H9 (cell line): ENCODE results near the gene ABCC3. TPM values are rescaled to one million over a fixed set of nuclear protein-coding genes. Genes with fewer than 3 reads are reported as not detected.

Source experiments
- DNase-seq: peaks from one replicate; pipeline ENCODE4 v3.0.0-alpha.2; 2017
- H2AFZ ChIP-seq: one replicate; pipeline ENCODE4 v1.6.1; 2013; ENCODE audit warnings: mild to moderate bottlenecking, low read length, control low read depth, moderate library complexity
- H2AK5ac ChIP-seq: 2 replicates; pipeline ENCODE4 v1.6.1; 2013; ENCODE audit warnings: low read length, control low read depth, mixed read lengths; ENCODE audit not compliant: insufficient read length
- H2BK120ac ChIP-seq: one replicate; pipeline ENCODE4 v1.6.1; 2013; ENCODE audit warnings: low read depth, mild to moderate bottlenecking, low read length, control low read depth, inconsistent platforms; ENCODE audit not compliant: poor library complexity, severe bottlenecking
- H2BK12ac ChIP-seq: 2 replicates; pipeline ENCODE4 v1.6.1; 2013; ENCODE audit warnings: low read length, control low read depth, mixed read lengths, low read depth; ENCODE audit not compliant: insufficient read length
- H2BK15ac ChIP-seq: 2 replicates; pipeline ENCODE4 v1.6.1; 2013; ENCODE audit warnings: low read depth, low read length, control low read depth
- H2BK20ac ChIP-seq: one replicate; pipeline ENCODE4 v1.6.1; 2013; ENCODE audit warnings: low read depth, mild to moderate bottlenecking, low read length, control low read depth, inconsistent platforms; ENCODE audit not compliant: poor library complexity, severe bottlenecking
- H2BK5ac ChIP-seq: 2 replicates; pipeline ENCODE4 v1.6.1; 2013; ENCODE audit warnings: low read length, control low read depth, mixed read lengths; ENCODE audit not compliant: insufficient read length
- H3K14ac ChIP-seq: 2 replicates; pipeline ENCODE4 v1.6.1; 2013; ENCODE audit warnings: low read length, control low read depth; ENCODE audit not compliant: insufficient read depth
- H3K18ac ChIP-seq: 2 replicates; pipeline ENCODE4 v1.6.1; 2013; ENCODE audit warnings: low read depth, mild to moderate bottlenecking, mixed read lengths, low read length, control low read depth; ENCODE audit not compliant: insufficient read length
- H3K23ac ChIP-seq: 2 replicates; pipeline ENCODE4 v1.6.1; 2013; ENCODE audit warnings: low read length, control low read depth, mixed read lengths, low read depth; ENCODE audit not compliant: insufficient read length
- H3K23me2 ChIP-seq: 2 replicates; pipeline ENCODE4 v1.6.1; 2013; ENCODE audit warnings: low read depth, mild to moderate bottlenecking, mixed read lengths, low read length, control low read depth; ENCODE audit not compliant: insufficient read length, poor library complexity, severe bottlenecking
- H3K27ac ChIP-seq: 2 replicates; pipeline ENCODE4 v1.5.1; 2013; ENCODE audit warnings: low read length, control low read depth, mixed read lengths, low read depth; ENCODE audit not compliant: insufficient read length
- H3K27me3 ChIP-seq: 2 replicates; pipeline ENCODE4 v1.6.1; 2013; ENCODE audit warnings: low read length, control low read depth, inconsistent platforms; ENCODE audit not compliant: insufficient read depth
- H3K4ac ChIP-seq: 2 replicates; pipeline ENCODE4 v1.6.1; 2013; ENCODE audit warnings: low read depth, mild to moderate bottlenecking, control low read depth, inconsistent platforms, low read length, moderate library complexity
- H3K4me1 ChIP-seq: 2 replicates; pipeline ENCODE4 v1.6.1; 2013; ENCODE audit warnings: low read length, control low read depth, inconsistent platforms; ENCODE audit not compliant: insufficient read depth
- H3K4me2 ChIP-seq: 2 replicates; pipeline ENCODE4 v1.6.1; 2013; ENCODE audit warnings: low read length, control low read depth, mixed read lengths; ENCODE audit not compliant: insufficient read length, insufficient read depth
- H3K56ac ChIP-seq: 2 replicates; pipeline ENCODE4 v1.6.1; 2013; ENCODE audit warnings: low read depth, mild to moderate bottlenecking, mixed read lengths, low read length, control low read depth; ENCODE audit not compliant: insufficient read length
- H3K79me1 ChIP-seq: 2 replicates; pipeline ENCODE4 v1.6.1; 2013; ENCODE audit warnings: low read depth, mild to moderate bottlenecking, moderate library complexity, low read length, control low read depth, inconsistent platforms; ENCODE audit not compliant: insufficient read depth, poor library complexity, severe bottlenecking
- H3K79me2 ChIP-seq: 2 replicates; pipeline ENCODE4 v1.6.1; 2013; ENCODE audit warnings: low read length, control low read depth, inconsistent platforms; ENCODE audit not compliant: insufficient read depth
- H3K9ac ChIP-seq: 2 replicates; pipeline ENCODE4 v1.6.1; 2013; ENCODE audit warnings: low read length, control low read depth, mixed read lengths; ENCODE audit not compliant: insufficient read length; ENCODE audit errors: extremely low read depth
- H3K9me3 ChIP-seq: one replicate; pipeline ENCODE4 v1.6.1; 2013; ENCODE audit warnings: low read depth, low read length, inconsistent platforms; ENCODE audit not compliant: control insufficient read depth
- H3T11ph ChIP-seq: one replicate; pipeline ENCODE4 v1.6.1; 2013; ENCODE audit warnings: mild to moderate bottlenecking, low read length, control low read depth, inconsistent platforms
- H4K20me1 ChIP-seq: one replicate; pipeline ENCODE4 v1.6.1; 2013; ENCODE audit not compliant: control insufficient read depth, insufficient read length, insufficient read depth
- H4K5ac ChIP-seq: 2 replicates; pipeline ENCODE4 v1.6.1; 2013; ENCODE audit warnings: low read depth, mild to moderate bottlenecking, mixed read lengths, low read length, control low read depth; ENCODE audit not compliant: insufficient read length
- H4K8ac ChIP-seq: replicated peaks from 2 replicates; pipeline ENCODE4 v1.6.1; 2013; ENCODE audit warnings: low read length, control low read depth, mixed read lengths, low read depth; ENCODE audit not compliant: insufficient read length
- H4K91ac ChIP-seq: 2 replicates; pipeline ENCODE4 v1.6.1; 2013; ENCODE audit warnings: low read depth, mild to moderate bottlenecking, moderate library complexity, mixed read lengths, low read length, control low read depth; ENCODE audit not compliant: insufficient read length
- H3K27ac Mint-ChIP-seq, 3 experiments: 2 replicates in 2 of 3; 3 replicates in 1 of 3; pipeline ENCODE4 v1.8.0; 2020 to 2021; ENCODE audit warnings: mixed read lengths in 3 of 3, mild to moderate bottlenecking in 1 of 3, moderate library complexity in 1 of 3
- H3K27me3 Mint-ChIP-seq: 2 replicates; pipeline ENCODE4 v1.8.0; 2021; ENCODE audit warnings: low read depth, mild to moderate bottlenecking, moderate library complexity, mixed read lengths
- H3K36me3 Mint-ChIP-seq, 3 experiments: 2 replicates in 2 of 3; 3 replicates in 1 of 3; pipeline ENCODE4 v1.8.0; 2020 to 2021; ENCODE audit warnings: low read depth in 3 of 3, mixed read lengths in 3 of 3; ENCODE audit not compliant: insufficient read depth in 1 of 3
- H3K4me1 Mint-ChIP-seq, 2 experiments: 2 replicates each; pipeline ENCODE4 v1.8.0; 2020; ENCODE audit warnings: mixed read lengths in 2 of 2
- H3K4me3 Mint-ChIP-seq, 2 experiments: 2 replicates in 1 of 2; 3 replicates in 1 of 2; pipeline ENCODE4 v1.8.0; 2020 to 2021; ENCODE audit warnings: mild to moderate bottlenecking in 2 of 2, mixed read lengths in 2 of 2, moderate library complexity in 1 of 2
- H3K9me3 Mint-ChIP-seq, 2 experiments: 2 replicates in 1 of 2; 3 replicates in 1 of 2; pipeline ENCODE4 v1.8.0; 2020; ENCODE audit warnings: mild to moderate bottlenecking in 2 of 2, mixed read lengths in 2 of 2, moderate library complexity in 1 of 2
- CTCF ChIP-seq: fragments of 200-600 bp; sonication (generic); conservative IDR thresholded peaks from 3 replicates; pipeline ENCODE4 v1.8.0; 2021; ENCODE audit warnings: antibody characterized with exemption, mild to moderate bottlenecking
- WGBS: extraction: QIAGEN DNeasy Blood & Tissue Kit; methylation state at CpG from one replicate; pipeline ENCODE4 v1.1.7; 2013; ENCODE audit warnings: missing lambda C conversion rate, low lambda C conversion rate, mixed read lengths; ENCODE audit not compliant: insufficient read length; ENCODE audit errors: extremely low coverage; 5-methylcytosine and 5-hydroxymethylcytosine counted together
- total RNA-seq: library from RNA; stranded (reverse); gene quantifications from 2 replicates; pipeline ENCODE4 v1.2.1, GENCODE V29; 2021

Gene ABCC3
- total RNA-seq, 1 experiment from 2014 or later: 0.31 TPM

DNA sequence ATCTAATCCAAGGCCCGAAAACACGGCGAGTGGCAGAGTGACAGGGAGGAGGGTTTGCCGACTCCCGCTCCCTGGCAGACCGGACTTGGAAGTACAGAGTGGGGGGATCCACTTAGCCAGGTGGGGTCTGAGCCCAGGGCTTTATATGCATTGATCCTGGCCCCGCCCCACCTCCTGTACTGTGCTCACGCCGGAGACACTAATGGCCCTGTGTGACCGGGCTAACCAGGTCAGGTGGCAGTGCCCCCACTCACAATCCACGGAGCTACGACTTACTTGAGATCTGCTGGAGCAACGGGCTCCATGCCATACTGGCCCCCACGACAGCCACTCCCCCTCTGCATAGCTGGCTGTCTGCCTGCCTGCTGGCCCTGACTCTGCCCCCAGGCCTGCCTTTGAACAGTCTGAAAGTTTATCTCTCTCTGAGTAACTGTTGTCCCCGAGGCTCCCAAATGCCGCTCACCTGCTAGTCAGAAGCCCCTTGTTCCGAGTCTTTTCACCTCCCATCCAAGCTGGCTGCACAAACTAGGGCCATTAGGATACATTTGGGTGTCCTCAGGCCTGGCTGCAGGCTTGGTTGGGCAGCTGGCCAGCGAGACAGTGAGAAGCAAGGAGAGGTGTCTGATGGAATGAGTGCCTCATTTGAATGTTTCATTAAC, 46.2 kb upstream of the ABCC3 start:
- Histone ChIP-seq H3K79me2 (no peaks in the 10 kb centered on the region), H3K4me1 (no peaks in the 10 kb centered on the region), H3K4ac (no peak overlapping the region), H2BK20ac (no peak overlapping the region), H2BK5ac (no peak overlapping the region), H4K8ac (no peak overlapping the region), H4K91ac (no peak overlapping the region), H3K14ac (no peak overlapping the region), H3K9me3 (no peaks in the 10 kb centered on the region), H3K23me2 (no peaks in the 10 kb centered on the region), H4K5ac (no peak overlapping the region), H2BK120ac (no peak overlapping the region), H4K20me1 (no peaks in the 10 kb centered on the region), H3K23ac (no peak overlapping the region), H3K18ac (no peak overlapping the region), H3K27me3 (no peaks in the 10 kb centered on the region), H3K9ac (no peak overlapping the region), H2AK5ac (no peak overlapping the region), H3K79me1 (no peaks in the 10 kb centered on the region), H3K56ac (no peak overlapping the region), H2BK15ac (no peak overlapping the region), H2BK12ac (no peak overlapping the region), H2AFZ (no peak overlapping the region), H3K4me2 (no peak overlapping the region), H3K27ac (no peak overlapping the region), H3T11ph (no peak overlapping the region)
- Mint-ChIP-seq H3K4me1 (peaks cover 32 to 46% of the 10 kb centered on the region in 2 experiments), H3K36me3 (peaks cover 0 to 2% (median 0%) of the 10 kb centered on the region in 3 experiments; a peak in 3 of 7 replicates), H3K9me3 (no peaks in the 10 kb centered on the region), H3K27ac (peak overlapping the region in 1 of 3 experiments; percentile 34; a peak in 1 of 7 replicates), H3K27me3 (peaks cover 14% of the 10 kb centered on the region), H3K4me3 (no peak overlapping the region)
- WGBS: no CpG with 5 or more reads among the region's 18 CpGs
- DNase-seq: no peak
- TF ChIP-seq CTCF: no peak
